GM08714 (cell line): ENCODE results near the gene ELOA.

Experiments
- H3K4me3 ChIP-seq: fragments of 200-500 bp; sonication (Bioruptor generic); 2 replicates; pipeline ENCODE4 v1.5.1; 2014; ENCODE audit warnings: mild to moderate bottlenecking, low read length, inconsistent platforms
- ZNF274 ChIP-seq: IDR thresholded peaks from 2 replicates; pipeline ENCODE4 v1.6.1; 2012; ENCODE audit warnings: mild to moderate bottlenecking, low read depth, low read length

Gene ELOA

GRCh38 chr1:23743287-23744152, at the start of gene ELOA:
Gene ELOA, plus strand, starts transcription at chr1:23743471. Its CDS starts 33 bp downstream, at chr1:23743504.
- H3K4me3 ChIP-seq, result peak within 1 kb of the TSS; percentile 95
- TF ChIP-seq ZNF274, result no peak

- TF ChIP-seq ZNF274, result no peak
- H3K4me3 ChIP-seq, result peak overlapping the region; percentile 95
Measured at GRCh38 chr1:23693599-23693998, 49.7 kb upstream of the ELOA start.

GRCh38 chr1:23694371-23694770, 48.9 kb upstream of the ELOA start:
- no peak for TF ChIP-seq ZNF274

GRCh38 chr1:23695667-23696066, 47.6 kb upstream of the ELOA start:
- no peak overlapping the region for H3K4me3 ChIP-seq
- no peak for TF ChIP-seq ZNF274

More at GRCh38 chr1:23694371-23694770, 48.9 kb upstream of the ELOA start:
- peak overlapping the region; percentile 95; the same call in 1 of the 2 replicates for H3K4me3 ChIP-seq

- H3K4me3 ChIP-seq, result no peak overlapping the region
- no peak for TF ChIP-seq ZNF274
Measured at GRCh38 chr1:23696335-23696989, 46.8 kb upstream of the ELOA start.

- H3K4me3 ChIP-seq, result no peak overlapping the region
- TF ChIP-seq ZNF274, result no peak
Measured at GRCh38 chr1:23698466-23698865, 44.8 kb upstream of the ELOA start.

- no peak for TF ChIP-seq ZNF274
- no peak overlapping the region for H3K4me3 ChIP-seq
Measured at GRCh38 chr1:23699280-23700179, 43.7 kb upstream of the ELOA start.

GRCh38 chr1:23701310-23701709, 42.0 kb upstream of the ELOA start:
- H3K4me3 ChIP-seq, result no peak overlapping the region
- TF ChIP-seq ZNF274, result no peak

- no peak for TF ChIP-seq ZNF274
- no peak overlapping the region for H3K4me3 ChIP-seq
Measured at GRCh38 chr1:23701996-23702395, 41.3 kb upstream of the ELOA start.

- TF ChIP-seq ZNF274, result no peak
Measured at GRCh38 chr1:23704834-23705495, 38.3 kb upstream of the ELOA start.

GRCh38 chr1:23709229-23709628, 34.0 kb upstream of the ELOA start:
- H3K4me3 ChIP-seq, result no peak overlapping the region
- no peak for TF ChIP-seq ZNF274

More at GRCh38 chr1:23704834-23705495, 38.3 kb upstream of the ELOA start:
- H3K4me3 ChIP-seq, result no peak overlapping the region

- H3K4me3 ChIP-seq, result no peak overlapping the region
- TF ChIP-seq ZNF274, result no peak
Measured at GRCh38 chr1:23718482-23718881, 24.8 kb upstream of the ELOA start.

GRCh38 chr1:23719162-23719820, 24.0 kb upstream of the ELOA start:
- peak overlapping the region; percentile 8; the same call in 1 of the 2 replicates for H3K4me3 ChIP-seq
- TF ChIP-seq ZNF274, result no peak
